Liver (tissue), 3 donors: ENCODE results near the gene MAP1S.

Experiments
- CTCF ChIP-seq: fragments of 150-350 bp; IDR thresholded peaks from 2 replicates; pipeline ENCODE4 v1.5.1; 2017; ENCODE audit warnings: improper control_type of control experiment, low read depth, low read length; ENCODE audit not compliant: missing input control
- GABPA ChIP-seq, 2 donors: IDR thresholded peaks in 1 of 2; conservative IDR thresholded peaks in 1 of 2; 2 replicates each; pipeline ENCODE4 v1.6.1; 2016; ENCODE audit warnings: antibody characterized with exemption in 2 of 2, mild to moderate bottlenecking in 1 of 2, moderate library complexity in 1 of 2
- JUND ChIP-seq, 2 donors: IDR thresholded peaks; 2 replicates each; pipeline ENCODE4 v1.6.1; 2016; ENCODE audit warnings: antibody characterized with exemption in 2 of 2
- MAX ChIP-seq: IDR thresholded peaks from 2 replicates; pipeline ENCODE4 v1.6.1; 2016; ENCODE audit warnings: antibody characterized with exemption
- RAD21 ChIP-seq, 2 donors: IDR thresholded peaks; 2 replicates each; pipeline ENCODE4 v1.6.1; 2016; ENCODE audit warnings: antibody characterized with exemption in 2 of 2, mild to moderate bottlenecking in 2 of 2
- TAF1 ChIP-seq: conservative IDR thresholded peaks from 2 replicates; pipeline ENCODE4 v1.6.1; 2016; ENCODE audit warnings: antibody characterized with exemption, mild to moderate bottlenecking
- YY1 ChIP-seq: IDR thresholded peaks from 2 replicates; pipeline ENCODE4 v1.6.1; 2016; ENCODE audit warnings: antibody characterized with exemption, mild to moderate bottlenecking
- TF ChIP-seq, protein P1 (sequence below): IDR thresholded peaks from 2 replicates; pipeline ENCODE4 v1.6.1; 2016; ENCODE audit warnings: antibody characterized with exemption
- TF ChIP-seq, protein P2 (sequence below): IDR thresholded peaks from 2 replicates; pipeline ENCODE4 v1.6.1; 2016; ENCODE audit warnings: antibody characterized with exemption, mild to moderate bottlenecking
- donor health status: healthy.
- donor health status: healthy.

DNA sequence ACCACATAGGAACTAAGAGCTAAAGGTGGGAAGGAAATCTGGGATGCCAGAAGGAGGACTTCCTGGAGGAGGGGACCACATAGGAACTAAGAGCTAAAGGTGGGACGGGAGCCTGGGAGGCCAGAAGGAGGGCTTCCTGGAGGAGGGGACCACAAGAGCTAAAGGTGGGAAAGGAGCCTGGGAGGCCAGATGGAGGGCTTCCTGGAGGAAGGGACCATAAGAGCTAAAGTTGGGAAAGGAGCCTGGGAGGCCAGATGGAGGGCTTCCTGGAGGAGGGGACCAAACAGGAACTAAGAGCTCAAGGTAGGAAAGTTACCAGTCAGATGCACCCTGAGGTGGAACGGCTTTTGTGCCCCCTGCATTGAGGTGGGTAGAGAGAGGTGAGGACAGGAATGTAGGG, 22.2 kb downstream of the MAP1S start:
- TF ChIP-seq CTCF: no peak
- no peak for TF ChIP-seq RAD21 (IDR thresholded peaks at IDR 0.05)
- no peak for TF ChIP-seq GABPA (IDR thresholded peaks at IDR 0.05 in 1 of 2, conservative IDR thresholded peaks at IDR 0.05 in 1 of 2)
- TF ChIP-seq, protein P1, sequence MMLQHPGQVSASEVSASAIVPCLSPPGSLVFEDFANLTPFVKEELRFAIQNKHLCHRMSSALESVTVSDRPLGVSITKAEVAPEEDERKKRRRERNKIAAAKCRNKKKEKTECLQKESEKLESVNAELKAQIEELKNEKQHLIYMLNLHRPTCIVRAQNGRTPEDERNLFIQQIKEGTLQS: no peak
- no peak for TF ChIP-seq MAX
- TF ChIP-seq TAF1: no peak
- no peak for TF ChIP-seq YY1
- TF ChIP-seq, protein P2, sequence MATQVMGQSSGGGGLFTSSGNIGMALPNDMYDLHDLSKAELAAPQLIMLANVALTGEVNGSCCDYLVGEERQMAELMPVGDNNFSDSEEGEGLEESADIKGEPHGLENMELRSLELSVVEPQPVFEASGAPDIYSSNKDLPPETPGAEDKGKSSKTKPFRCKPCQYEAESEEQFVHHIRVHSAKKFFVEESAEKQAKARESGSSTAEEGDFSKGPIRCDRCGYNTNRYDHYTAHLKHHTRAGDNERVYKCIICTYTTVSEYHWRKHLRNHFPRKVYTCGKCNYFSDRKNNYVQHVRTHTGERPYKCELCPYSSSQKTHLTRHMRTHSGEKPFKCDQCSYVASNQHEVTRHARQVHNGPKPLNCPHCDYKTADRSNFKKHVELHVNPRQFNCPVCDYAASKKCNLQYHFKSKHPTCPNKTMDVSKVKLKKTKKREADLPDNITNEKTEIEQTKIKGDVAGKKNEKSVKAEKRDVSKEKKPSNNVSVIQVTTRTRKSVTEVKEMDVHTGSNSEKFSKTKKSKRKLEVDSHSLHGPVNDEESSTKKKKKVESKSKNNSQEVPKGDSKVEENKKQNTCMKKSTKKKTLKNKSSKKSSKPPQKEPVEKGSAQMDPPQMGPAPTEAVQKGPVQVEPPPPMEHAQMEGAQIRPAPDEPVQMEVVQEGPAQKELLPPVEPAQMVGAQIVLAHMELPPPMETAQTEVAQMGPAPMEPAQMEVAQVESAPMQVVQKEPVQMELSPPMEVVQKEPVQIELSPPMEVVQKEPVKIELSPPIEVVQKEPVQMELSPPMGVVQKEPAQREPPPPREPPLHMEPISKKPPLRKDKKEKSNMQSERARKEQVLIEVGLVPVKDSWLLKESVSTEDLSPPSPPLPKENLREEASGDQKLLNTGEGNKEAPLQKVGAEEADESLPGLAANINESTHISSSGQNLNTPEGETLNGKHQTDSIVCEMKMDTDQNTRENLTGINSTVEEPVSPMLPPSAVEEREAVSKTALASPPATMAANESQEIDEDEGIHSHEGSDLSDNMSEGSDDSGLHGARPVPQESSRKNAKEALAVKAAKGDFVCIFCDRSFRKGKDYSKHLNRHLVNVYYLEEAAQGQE: no peak
- no peak for TF ChIP-seq JUND (IDR thresholded peaks at IDR 0.05)
